Breast epithelium (tissue), 4 donors: ENCODE results near the gene SMIM15. TPM values are rescaled to one million over a fixed set of nuclear protein-coding genes. Genes with fewer than 3 reads are reported as not detected.

ENCODE experiments used
- DNase-seq, 2 donors: peaks; one replicate each; pipeline ENCODE4 v3.0.0-alpha.2; 2019; ENCODE audit warnings: low spot score in 2 of 2
- H3K27ac ChIP-seq, 2 donors: fragments of 200-600 bp; sonication (generic) in 1 of 2; one replicate each; pipeline ENCODE4 v1.5.1; 2016 to 2019; ENCODE audit warnings: mild to moderate bottlenecking in 1 of 2
- H3K27me3 ChIP-seq, 2 donors: fragments of 200-600 bp; sonication (generic) in 1 of 2; one replicate each; pipeline versions ENCODE4 v1.5.1 to v1.6.0; 2017 to 2019; ENCODE audit warnings: control low read depth in 1 of 2, mild to moderate bottlenecking in 1 of 2
- H3K36me3 ChIP-seq: fragments of 200-600 bp; one replicate; pipeline ENCODE4 v1.5.1; 2019
- H3K4me1 ChIP-seq, 2 donors: fragments of 200-600 bp; sonication (generic); one replicate each; pipeline ENCODE4 v1.5.1; 2016 to 2019; ENCODE audit warnings: control low read depth in 1 of 2
- H3K4me3 ChIP-seq, 3 donors: fragments of 200-600 bp; sonication (generic); 1 replicate in 2 of 3; 2 replicates in 1 of 3; pipeline ENCODE4 v1.5.1; 2016 to 2019; ENCODE audit warnings: mild to moderate bottlenecking in 3 of 3, moderate library complexity in 2 of 3
- H3K9me3 ChIP-seq, 2 donors: fragments of 200-600 bp; sonication (generic) in 1 of 2; one replicate each; pipeline ENCODE4 v1.5.1; 2016 to 2019; ENCODE audit warnings: control low read depth in 1 of 2
- POLR2A ChIP-seq: fragments of 450-650 bp; IDR thresholded peaks from one replicate; pipeline ENCODE4 v1.6.1; 2016; ENCODE audit warnings: antibody characterized with exemption, mild to moderate bottlenecking, moderate library complexity
- POLR2AphosphoS5 ChIP-seq, 3 donors: sonication (generic); formaldehyde crosslinking; IDR thresholded peaks; one replicate each; pipeline ENCODE4 v1.6.1; 2017; ENCODE audit warnings: antibody characterized with exemption in 3 of 3
- intact Hi-C: fragments of 100-400 bp; cut with DNase I; formaldehyde crosslinking; loops from one replicate; pipeline ENCODE4 v1.15.1; 2023; ENCODE audit warnings: low total_unique reads
- total RNA-seq, 3 donors: library from RNA; depleted of rRNA; stranded (reverse); fragments of >200 nt; gene quantifications; one replicate each; pipeline ENCODE4 v1.1.0, GENCODE V29; 2016
- TF ChIP-seq, protein P1 (sequence below), 3 donors: fragments of 450-650 bp; IDR thresholded peaks; one replicate each; pipeline ENCODE4 v1.5.1; 2016 to 2017; ENCODE audit warnings: antibody characterized with exemption in 3 of 3, mild to moderate bottlenecking in 3 of 3, moderate library complexity in 3 of 3

Gene SMIM15
- total RNA-seq, 3 donors from 2014 or later, result 31.4 to 34.0 (median 31.8) TPM

GRCh38 chr5:61142811-61143210, 19.5 kb downstream of the SMIM15 start:
- no peak for DNase-seq
- no peaks in the 10 kb centered on the region for H3K4me1 ChIP-seq
- no peaks in the 10 kb centered on the region for H3K27me3 ChIP-seq
- H3K9me3 ChIP-seq, result no peaks in the 10 kb centered on the region
- H3K36me3 ChIP-seq, result no peaks in the 10 kb centered on the region
- intact Hi-C loops, result no loop called here
- H3K27ac ChIP-seq, result no peak overlapping the region
- TF ChIP-seq, protein P1, sequence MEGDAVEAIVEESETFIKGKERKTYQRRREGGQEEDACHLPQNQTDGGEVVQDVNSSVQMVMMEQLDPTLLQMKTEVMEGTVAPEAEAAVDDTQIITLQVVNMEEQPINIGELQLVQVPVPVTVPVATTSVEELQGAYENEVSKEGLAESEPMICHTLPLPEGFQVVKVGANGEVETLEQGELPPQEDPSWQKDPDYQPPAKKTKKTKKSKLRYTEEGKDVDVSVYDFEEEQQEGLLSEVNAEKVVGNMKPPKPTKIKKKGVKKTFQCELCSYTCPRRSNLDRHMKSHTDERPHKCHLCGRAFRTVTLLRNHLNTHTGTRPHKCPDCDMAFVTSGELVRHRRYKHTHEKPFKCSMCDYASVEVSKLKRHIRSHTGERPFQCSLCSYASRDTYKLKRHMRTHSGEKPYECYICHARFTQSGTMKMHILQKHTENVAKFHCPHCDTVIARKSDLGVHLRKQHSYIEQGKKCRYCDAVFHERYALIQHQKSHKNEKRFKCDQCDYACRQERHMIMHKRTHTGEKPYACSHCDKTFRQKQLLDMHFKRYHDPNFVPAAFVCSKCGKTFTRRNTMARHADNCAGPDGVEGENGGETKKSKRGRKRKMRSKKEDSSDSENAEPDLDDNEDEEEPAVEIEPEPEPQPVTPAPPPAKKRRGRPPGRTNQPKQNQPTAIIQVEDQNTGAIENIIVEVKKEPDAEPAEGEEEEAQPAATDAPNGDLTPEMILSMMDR (IDR thresholded peaks at IDR 0.05), result no peak
- no peak for TF ChIP-seq POLR2AphosphoS5 (IDR thresholded peaks at IDR 0.05)
- TF ChIP-seq POLR2A, result no peak
- H3K4me3 ChIP-seq, result no peak overlapping the region

DNA sequence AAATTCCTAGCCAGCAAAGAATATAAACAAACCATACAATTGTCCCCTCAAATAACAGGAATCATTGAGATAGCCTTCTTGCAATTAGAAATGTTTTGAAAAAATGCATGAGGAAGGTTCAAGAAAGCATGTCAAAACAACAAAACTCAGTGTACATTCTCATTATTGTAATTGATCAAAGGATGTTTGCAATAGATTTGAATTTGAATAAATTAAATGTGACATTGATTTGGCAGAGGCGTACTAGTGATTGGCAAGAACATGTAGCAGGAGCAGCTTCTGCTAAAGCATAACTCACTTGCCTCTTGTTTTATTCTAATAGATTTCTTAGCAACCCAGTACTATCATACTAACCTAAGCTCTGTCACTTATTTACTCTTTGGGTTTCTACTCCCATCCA, 19.9 kb downstream of the SMIM15 start:
- Histone ChIP-seq H3K27ac (no peak overlapping the region), H3K27me3 (no peaks in the 10 kb centered on the region), H3K4me1 (no peaks in the 10 kb centered on the region), H3K9me3 (no peaks in the 10 kb centered on the region), H3K36me3 (no peaks in the 10 kb centered on the region), H3K4me3 (no peak overlapping the region)
- DNase-seq, result no peak
- no peak for TF ChIP-seq POLR2A
- no peak for TF ChIP-seq POLR2AphosphoS5 (IDR thresholded peaks at IDR 0.05)
- TF ChIP-seq, protein P1 (IDR thresholded peaks at IDR 0.05), result no peak
- intact Hi-C loops, result no loop called here

- Histone ChIP-seq H3K4me3 (no peak overlapping the region), H3K27ac (no peak overlapping the region), H3K4me1 (no peaks in the 10 kb centered on the region), H3K27me3 (no peaks in the 10 kb centered on the region), H3K9me3 (no peaks in the 10 kb centered on the region), H3K36me3 (no peaks in the 10 kb centered on the region)
- DNase-seq, result no peak
- TF ChIP-seq, protein P1 (IDR thresholded peaks at IDR 0.05), result no peak
- TF ChIP-seq POLR2AphosphoS5 (IDR thresholded peaks at IDR 0.05) (no peak), POLR2A (no peak)
- intact Hi-C loops, result no loop called here
Observed at GRCh38 chr5:61141801-61142200, 20.5 kb downstream of the SMIM15 start.

- no peak for DNase-seq
- H3K4me3 ChIP-seq, result no peak overlapping the region
Observed at GRCh38 chr5:61139931-61140330, 22.3 kb downstream of the SMIM15 start.

GRCh38 chr5:61139094-61139873, 23.0 kb downstream of the SMIM15 start:
- Histone ChIP-seq H3K4me1 (no peaks in the 10 kb centered on the region), H3K27ac (no peak overlapping the region), H3K9me3 (no peaks in the 10 kb centered on the region), H3K4me3 (no peak overlapping the region), H3K27me3 (no peaks in the 10 kb centered on the region), H3K36me3 (no peaks in the 10 kb centered on the region)
- DNase-seq, result no peak
- intact Hi-C loops, result no loop called here
- TF ChIP-seq POLR2AphosphoS5 (IDR thresholded peaks at IDR 0.05), result no peak
- no peak for TF ChIP-seq POLR2A
- TF ChIP-seq, protein P1 (IDR thresholded peaks at IDR 0.05), result no peak

More at GRCh38 chr5:61139931-61140330, 22.3 kb downstream of the SMIM15 start:
- TF ChIP-seq, protein P1 (IDR thresholded peaks at IDR 0.05), result no peak
- no peak for TF ChIP-seq POLR2A
- no peak for TF ChIP-seq POLR2AphosphoS5 (IDR thresholded peaks at IDR 0.05)
- Histone ChIP-seq H3K27ac (no peak overlapping the region), H3K9me3 (no peaks in the 10 kb centered on the region), H3K27me3 (no peaks in the 10 kb centered on the region), H3K4me1 (no peaks in the 10 kb centered on the region), H3K36me3 (no peaks in the 10 kb centered on the region)
- intact Hi-C loops, result no loop called here
